GM19438 (cell line): ENCODE measurements around the gene FAM240A.
"Not testable (repeated sequence)": the region's sequence is repeated elsewhere in the genome, so short reads cannot be mapped to it uniquely, and the experiment has no call there.

Experiments
- ATAC-seq: cut with Tn5 transposase; IDR thresholded peaks from one replicate; pipeline ENCODE4 v1.9.1; 2021; ENCODE audit warnings: low read depth; ENCODE audit not compliant: unreplicated experiment

Gene FAM240A

DNA sequence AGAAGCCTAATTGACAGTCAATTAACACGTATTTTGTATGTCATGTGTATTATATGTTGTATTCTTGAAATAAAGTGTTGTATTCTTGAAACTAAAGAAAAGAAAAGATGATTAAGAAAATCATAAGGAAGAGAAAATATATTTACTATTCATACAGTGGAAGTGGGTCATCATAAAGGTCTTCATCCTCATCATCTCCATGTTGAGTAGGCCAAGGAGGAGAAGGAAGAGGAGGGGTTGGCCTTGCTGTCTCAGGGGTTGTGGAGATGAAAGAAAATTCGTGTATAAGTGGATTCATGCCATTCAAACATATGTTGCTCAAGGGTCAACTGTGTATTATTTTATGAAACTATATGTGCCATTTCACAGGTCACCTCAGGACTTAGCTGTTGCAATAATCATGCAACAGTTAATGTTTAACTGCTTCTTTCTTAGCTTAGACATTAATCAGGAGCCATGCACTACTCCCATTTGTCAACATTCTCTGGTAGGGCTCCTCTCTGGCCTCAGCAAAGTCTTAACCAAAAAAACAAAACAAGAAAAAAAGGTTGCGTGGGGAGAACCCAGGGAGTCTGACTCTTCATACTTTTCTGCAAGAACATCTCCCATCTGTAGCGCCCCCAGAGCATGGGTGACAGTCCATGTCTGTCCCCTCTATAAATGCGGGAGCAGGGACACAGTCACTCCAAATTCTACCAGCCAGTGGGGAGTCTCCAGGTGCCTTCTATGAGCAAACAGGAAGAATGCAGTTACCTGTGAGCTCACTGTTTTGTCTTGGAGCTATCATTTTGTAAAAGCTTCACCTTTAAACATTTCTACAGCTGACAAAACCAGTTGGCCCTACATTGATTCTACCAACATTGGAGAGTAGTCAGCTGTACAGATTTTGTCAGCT, 26.3 kb upstream of the FAM240A start:
- ATAC-seq = no peak

DNA sequence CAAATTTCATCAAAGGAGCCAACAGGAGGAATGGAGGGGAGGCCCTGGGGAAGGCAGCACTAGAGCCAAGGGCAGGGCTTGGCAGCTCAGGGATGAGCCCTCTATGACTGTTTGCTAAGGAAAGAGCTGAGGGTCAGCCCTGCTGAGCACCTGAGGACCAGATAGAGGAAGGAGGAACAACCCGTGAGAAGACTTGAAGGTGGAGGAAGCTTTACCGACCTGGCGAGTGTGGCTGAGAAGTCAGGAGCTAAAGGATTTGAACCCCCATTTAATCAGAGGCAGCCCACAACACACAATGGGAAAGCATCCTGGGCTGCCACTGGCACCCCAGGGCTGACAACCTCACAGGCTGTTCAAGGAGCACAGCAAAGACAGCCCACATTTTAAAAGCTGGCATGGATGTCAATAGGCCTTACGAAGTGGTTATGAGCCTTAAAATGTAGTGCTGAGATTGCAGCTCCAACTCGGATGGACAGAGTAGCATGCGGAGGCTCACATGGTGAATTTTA, 25.5 kb upstream of the FAM240A start:
- ATAC-seq = no peak

DNA sequence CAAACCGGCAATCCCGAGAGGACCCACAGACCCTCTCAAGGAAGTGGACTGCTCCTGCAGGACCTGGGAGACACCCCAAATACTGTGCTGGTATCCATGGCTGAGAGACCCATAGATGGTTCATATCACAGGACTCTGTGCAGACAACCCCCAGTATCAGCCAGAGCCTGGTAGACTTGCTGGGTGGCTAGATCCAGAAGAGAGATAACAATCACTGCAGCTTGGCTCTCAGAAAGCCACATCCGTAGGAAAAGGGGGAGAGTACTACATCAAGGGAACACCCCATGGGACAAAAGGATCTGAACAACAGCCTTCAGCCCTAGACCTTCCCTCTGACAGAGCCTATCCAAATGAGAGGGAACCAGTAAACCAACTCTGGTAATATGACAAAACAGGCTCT, 25.1 kb upstream of the FAM240A start:
- ATAC-seq = not testable (repeated sequence)

DNA sequence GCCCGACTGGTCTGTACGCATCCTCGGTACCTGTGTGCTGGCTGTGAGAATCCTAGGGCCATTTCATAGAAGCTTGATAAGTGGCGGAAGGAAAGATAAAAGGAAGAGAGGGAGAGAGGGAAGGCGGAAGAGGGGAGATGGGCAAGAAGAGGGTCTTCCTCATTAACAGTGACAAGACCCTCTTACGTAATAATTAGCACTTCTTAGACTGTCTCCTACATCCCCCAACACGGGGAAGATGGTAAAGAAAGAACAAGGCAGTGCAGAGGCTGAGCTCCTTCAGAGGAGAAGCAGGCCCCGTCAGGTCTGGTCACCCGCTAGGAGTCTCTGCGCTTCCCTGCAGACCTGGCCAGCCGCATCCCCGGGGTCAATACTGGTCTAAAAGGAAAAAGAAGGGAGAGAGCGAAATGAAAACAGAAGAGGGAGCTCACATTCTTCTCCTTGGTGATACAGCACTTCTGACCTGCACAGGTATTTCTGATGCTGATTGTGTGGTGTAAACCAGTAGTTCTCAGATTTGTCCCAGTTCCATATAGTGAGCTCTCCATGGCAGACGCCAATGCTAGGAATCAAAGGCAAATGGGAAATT, 19.0 kb upstream of the FAM240A start:
- no peak for ATAC-seq

DNA sequence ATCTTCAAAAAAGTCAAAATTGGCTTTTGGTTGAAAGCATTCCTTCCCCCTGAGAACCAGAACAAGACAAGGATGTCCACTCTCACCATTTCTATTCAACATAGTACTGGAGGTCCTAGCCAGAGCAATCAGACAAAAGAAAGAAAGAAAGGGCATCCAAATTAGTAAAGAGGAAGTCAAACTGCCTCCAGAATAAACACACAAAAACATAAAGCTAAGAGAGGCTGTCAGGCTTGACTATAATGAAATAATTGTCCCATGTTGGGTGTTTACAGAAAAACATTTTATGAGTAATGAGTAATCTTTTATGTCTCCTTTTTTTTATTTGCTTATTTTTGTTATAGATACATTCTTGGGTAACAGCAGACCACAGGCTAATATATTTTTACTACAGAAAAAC, 18.3 kb upstream of the FAM240A start:
- ATAC-seq = no peak

DNA sequence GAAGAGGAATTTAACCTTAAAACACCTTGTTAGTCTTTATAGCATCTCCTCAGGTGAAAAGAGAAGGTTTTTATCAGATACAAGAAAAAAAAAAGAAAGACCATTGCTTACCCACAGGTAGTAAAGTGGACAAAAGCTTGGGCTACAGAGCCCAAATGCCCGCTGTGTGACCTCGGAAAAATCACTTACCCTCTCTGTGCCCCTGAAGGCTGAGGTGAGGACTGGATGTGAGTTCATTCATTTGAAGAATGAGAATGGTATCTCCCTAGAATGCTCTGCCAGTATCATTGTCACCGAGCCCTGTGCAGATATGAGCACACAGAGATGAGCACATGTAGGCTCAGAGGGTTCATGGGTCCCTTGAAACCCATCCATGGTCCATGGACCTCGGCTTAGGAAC, 17.6 kb upstream of the FAM240A start:
- no peak for ATAC-seq

DNA sequence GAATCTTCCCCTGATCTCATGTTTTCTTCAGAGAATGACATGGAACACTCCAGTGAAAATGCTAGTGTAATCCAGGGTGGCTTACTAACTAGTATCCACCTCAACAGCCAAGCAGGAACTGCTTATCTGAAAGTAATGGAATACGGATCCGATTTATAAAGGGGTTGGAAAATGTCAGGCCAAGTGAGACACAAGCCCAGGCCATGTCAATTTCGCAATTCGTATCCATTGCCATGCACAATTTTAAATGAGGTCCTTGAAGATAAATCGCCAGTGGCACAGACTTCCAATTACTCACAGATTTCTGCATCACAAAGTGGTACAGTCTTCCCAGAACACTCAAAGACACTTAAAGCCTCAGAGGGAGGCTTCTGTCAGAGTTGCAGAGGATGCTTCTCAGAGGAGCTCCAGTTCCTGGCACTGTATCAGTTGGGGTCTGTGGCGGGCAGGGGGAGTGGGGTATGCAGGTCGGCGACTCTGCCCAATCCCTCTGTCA, 16.5 kb upstream of the FAM240A start:
- no peak for ATAC-seq

GRCh38 chr3:46599590-46599989, 12.7 kb upstream of the FAM240A start:
- ATAC-seq = no peak

- ATAC-seq = no peak
Observed at GRCh38 chr3:46603446-46604046, 8.8 kb upstream of the FAM240A start.

DNA sequence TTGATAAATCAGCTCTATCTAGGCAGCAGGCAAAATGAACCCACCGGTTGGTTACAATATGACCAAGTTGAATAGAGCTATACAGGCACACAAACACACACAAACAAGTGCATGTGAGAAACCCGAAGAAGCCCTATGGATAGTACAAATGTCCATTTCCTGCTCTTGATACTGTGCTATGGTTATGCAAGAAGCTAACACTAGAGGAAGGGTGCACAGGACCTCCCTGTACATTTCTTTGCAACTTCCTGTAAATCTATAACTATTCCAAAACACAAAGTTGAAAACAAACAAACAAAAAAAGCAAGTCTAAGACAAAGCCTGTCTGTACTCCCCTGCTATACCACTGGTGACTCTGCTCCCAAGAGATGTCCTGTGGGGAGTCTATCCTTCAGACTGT, 8.2 kb upstream of the FAM240A start:
- ATAC-seq = no peak

DNA sequence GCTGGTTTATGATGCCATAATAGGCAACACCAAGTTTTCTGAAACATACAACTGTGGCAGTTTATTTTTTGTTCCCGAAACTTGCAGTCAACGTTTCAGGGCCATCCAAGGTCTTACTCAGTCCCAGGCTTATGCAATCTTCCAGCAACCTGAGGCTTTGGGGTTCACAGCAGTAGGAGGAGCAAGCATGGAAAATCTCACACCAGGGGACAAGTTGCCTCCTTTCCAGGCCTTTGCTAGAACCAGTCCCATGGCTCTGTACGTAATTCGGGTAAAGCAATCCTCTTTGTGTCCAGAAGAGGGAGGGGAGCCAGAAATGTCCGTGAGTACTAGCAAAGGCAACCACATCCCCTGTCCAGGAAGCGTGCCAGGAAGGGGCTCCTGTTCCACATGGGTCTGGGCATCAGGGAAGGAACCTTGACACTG, 4.7 kb upstream of the FAM240A start:
- ATAC-seq = no peak

DNA sequence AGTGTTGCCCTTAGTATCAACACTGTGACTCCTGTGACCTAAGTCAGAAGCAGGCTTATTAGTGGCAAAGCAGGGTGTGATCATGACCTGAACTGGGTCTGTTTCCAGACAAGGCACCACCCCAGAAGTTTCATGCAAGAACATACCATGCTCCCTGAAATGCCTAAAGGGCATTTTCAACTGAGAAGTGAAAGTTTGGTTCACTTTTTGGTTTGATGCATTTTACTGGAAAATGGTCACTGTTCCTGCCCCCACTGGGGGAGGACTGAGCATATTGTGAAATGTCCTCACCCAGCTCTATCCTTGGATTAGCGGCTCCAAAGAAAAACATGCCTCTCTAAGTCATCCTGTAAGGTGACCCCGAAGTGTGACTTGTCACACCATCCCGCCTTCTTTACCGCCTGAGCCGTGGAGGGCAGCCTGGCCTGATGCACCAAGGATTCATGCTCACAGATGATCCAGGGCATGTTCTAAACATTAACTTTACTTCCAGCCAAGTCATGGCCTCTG, 3.1 kb upstream of the FAM240A start:
- ATAC-seq = no peak

DNA sequence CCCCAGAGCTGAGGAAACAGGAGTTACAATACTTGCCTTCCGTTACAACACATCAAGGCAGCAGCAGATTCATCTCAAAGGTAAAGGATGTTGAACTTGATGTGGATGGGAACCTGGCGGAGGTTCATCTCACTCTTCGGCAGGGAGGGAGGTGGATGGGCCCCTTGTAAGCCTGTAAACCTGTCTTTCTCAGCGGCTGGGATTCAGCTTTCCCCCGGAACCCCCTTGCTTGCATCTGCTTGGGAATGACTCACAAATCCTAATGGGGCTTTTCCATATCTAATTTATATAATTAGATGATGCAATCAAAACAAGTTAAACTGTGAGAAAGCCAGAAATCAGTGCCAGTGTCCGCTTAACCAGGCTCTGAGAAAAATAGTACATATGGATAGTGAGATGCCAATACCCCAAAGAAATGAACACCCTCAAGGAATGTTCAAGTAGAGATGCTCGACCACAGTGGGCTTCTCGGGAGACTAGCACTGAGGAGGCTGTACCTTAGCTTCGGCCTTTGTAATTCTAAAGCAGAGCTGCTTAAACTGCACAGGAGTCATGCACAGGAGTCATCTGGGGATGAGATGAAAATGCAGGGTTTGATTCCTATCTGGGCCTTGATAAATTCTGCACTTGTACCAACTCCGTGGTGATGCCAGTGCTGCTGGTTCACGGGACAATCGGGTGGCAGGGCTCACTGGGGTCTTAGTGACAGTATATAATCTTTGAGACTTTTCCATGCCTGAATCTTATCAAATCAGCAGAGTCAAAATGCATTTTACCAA, 2.2 kb upstream of the FAM240A start:
- no peak for ATAC-seq

GRCh38 chr3:46613313-46614005, 1.1 kb downstream of the FAM240A start:
- no peak for ATAC-seq

DNA sequence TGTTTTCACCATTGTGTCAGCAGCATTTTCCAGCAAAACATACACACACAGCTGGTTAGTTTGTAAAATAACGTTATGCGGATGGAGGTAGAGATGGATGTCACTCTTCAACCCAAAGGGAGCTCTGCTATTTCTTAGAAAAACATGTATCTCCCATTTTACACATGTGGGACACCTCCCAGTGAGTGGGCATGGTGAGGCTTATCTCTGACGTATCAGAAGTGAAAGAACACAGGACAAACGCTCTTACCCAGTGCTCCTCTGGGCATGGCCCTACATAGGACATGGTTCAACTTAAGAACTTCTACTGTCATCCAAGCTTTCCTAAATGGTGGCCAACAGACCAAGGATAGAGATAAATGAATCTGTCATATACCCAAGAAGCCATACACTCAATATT, 2.1 kb downstream of the FAM240A start:
- ATAC-seq = no peak

GRCh38 chr3:46615050-46615775, 2.9 kb downstream of the FAM240A start:
- ATAC-seq = no peak

DNA sequence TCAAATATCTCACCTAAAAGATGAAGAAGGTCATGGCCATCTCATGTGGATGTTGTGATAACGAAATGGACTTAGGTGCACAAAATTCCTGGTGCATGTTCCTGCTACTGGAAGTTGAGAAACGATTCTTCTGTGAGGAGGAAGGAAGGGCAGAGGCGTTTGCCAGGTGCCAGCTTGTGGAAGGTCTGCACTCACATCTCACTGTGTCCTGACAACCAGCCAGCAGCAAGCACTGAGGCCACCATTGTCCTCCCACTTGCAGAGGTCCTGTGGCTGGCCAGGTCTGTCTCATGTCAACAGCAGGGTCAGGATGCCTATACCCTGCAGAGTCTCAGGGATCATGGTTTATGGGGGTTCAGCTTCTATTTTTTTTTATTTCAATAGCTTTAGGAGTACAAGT, 3.7 kb downstream of the FAM240A start:
- no peak for ATAC-seq

- no peak for ATAC-seq
Observed at GRCh38 chr3:46617941-46618340, 5.6 kb downstream of the FAM240A start.
